Measurements from ENCODE around the gene ARHGAP10.

Gene ARHGAP10

GRCh38 chr4:147938496-147938895 lies 206.6 kb downstream of the ARHGAP10 start:
- H3K27ac ChIP-seq, result no peak overlapping the region
- no peak overlapping the region for H3K4me3 ChIP-seq (IDR thresholded peaks at IDR 0.05; ENCODE audit: insufficient read depth, low read depth, low read length)
- H3K79me2 ChIP-seq (ENCODE audit: insufficient read depth, low read depth), result no peaks in the 10 kb centered on the region
- H2AFZ ChIP-seq (ENCODE audit: low read depth), result no peak overlapping the region
- peaks cover 26% of the 10 kb centered on the region for H3K4me1 ChIP-seq (ENCODE audit: low read depth, poor library complexity, severe bottlenecking)
- no peak overlapping the region for H3K4me2 ChIP-seq
- H3K9ac ChIP-seq, result no peak overlapping the region
- H3K36me3 ChIP-seq (ENCODE audit: insufficient read depth), result no peaks in the 10 kb centered on the region
- H3K27me3 ChIP-seq (ENCODE audit: insufficient read depth, low read depth), result no peaks in the 10 kb centered on the region
- TF ChIP-seq CTCF (conservative IDR thresholded peaks at IDR 0.05; ENCODE audit: low read depth, low read length), result no peak
- no peaks in the 10 kb centered on the region for H4K20me1 ChIP-seq (ENCODE audit: insufficient read depth)

GRCh38 chr4:147940171-147940570 lies 208.3 kb downstream of the ARHGAP10 start:
- no peak overlapping the region for H3K4me2 ChIP-seq
- no peaks in the 10 kb centered on the region for H4K20me1 ChIP-seq (ENCODE audit: insufficient read depth)
- H3K4me3 ChIP-seq (IDR thresholded peaks at IDR 0.05; ENCODE audit: insufficient read depth, low read depth, low read length), result no peak overlapping the region
- H3K27me3 ChIP-seq (ENCODE audit: insufficient read depth, low read depth), result no peaks in the 10 kb centered on the region
- H2AFZ ChIP-seq (ENCODE audit: low read depth), result no peak overlapping the region
- H3K79me2 ChIP-seq (ENCODE audit: insufficient read depth, low read depth), result no peaks in the 10 kb centered on the region
- no peak overlapping the region for H3K27ac ChIP-seq
- H3K9ac ChIP-seq, result no peak overlapping the region
- H3K36me3 ChIP-seq (ENCODE audit: insufficient read depth), result no peaks in the 10 kb centered on the region
- TF ChIP-seq CTCF (conservative IDR thresholded peaks at IDR 0.05; ENCODE audit: low read depth, low read length), result no peak
- H3K4me1 ChIP-seq (ENCODE audit: low read depth, poor library complexity, severe bottlenecking), result peaks cover 33% of the 10 kb centered on the region

GRCh38 chr4:147941373-147941772 lies 209.5 kb downstream of the ARHGAP10 start:
- Histone ChIP-seq H2AFZ (ENCODE audit: low read depth) (no peak overlapping the region), H4K20me1 (ENCODE audit: insufficient read depth) (no peaks in the 10 kb centered on the region), H3K4me1 (ENCODE audit: low read depth, poor library complexity, severe bottlenecking) (peaks cover 33% of the 10 kb centered on the region), H3K27ac (no peak overlapping the region), H3K79me2 (ENCODE audit: insufficient read depth, low read depth) (no peaks in the 10 kb centered on the region), H3K4me2 (no peak overlapping the region; the same call in 1 of the 2 replicates), H3K9ac (no peak overlapping the region), H3K36me3 (ENCODE audit: insufficient read depth) (no peaks in the 10 kb centered on the region), H3K4me3 (IDR thresholded peaks at IDR 0.05; ENCODE audit: insufficient read depth, low read depth, low read length) (no peak overlapping the region), H3K27me3 (ENCODE audit: insufficient read depth, low read depth) (no peaks in the 10 kb centered on the region)
- TF ChIP-seq CTCF (conservative IDR thresholded peaks at IDR 0.05; ENCODE audit: low read depth, low read length), result no peak

- Histone ChIP-seq H3K4me2 (peak overlapping the region; percentile 15; the same call in 1 of the 2 replicates), H3K4me3 (IDR thresholded peaks at IDR 0.05; ENCODE audit: insufficient read depth, low read depth, low read length) (no peak overlapping the region), H3K36me3 (ENCODE audit: insufficient read depth) (no peaks in the 10 kb centered on the region), H3K27ac (no peak overlapping the region; the same call in 1 of the 2 replicates), H3K79me2 (ENCODE audit: insufficient read depth, low read depth) (no peaks in the 10 kb centered on the region), H3K27me3 (ENCODE audit: insufficient read depth, low read depth) (no peaks in the 10 kb centered on the region), H2AFZ (ENCODE audit: low read depth) (no peak overlapping the region), H3K4me1 (ENCODE audit: low read depth, poor library complexity, severe bottlenecking) (peaks cover 33% of the 10 kb centered on the region), H3K9ac (no peak overlapping the region), H4K20me1 (ENCODE audit: insufficient read depth) (no peaks in the 10 kb centered on the region)
- no peak for TF ChIP-seq CTCF (conservative IDR thresholded peaks at IDR 0.05; ENCODE audit: low read depth, low read length)
These were observed 210.8 kb downstream of the ARHGAP10 start for GRCh38 chr4:147942729-147943128.

Data from KMS-11 (cell line).